ENCODE data around the gene SLC35B4. TPM values are rescaled to one million over a fixed set of nuclear protein-coding genes. Genes with fewer than 3 reads are reported as not detected.
A peak's percentile ranks its signal among the peaks of the same experiment; 100 is the strongest.

SLC35B4 gene
- polyA plus RNA-seq, 1 experiment: 25.1 TPM

DNA sequence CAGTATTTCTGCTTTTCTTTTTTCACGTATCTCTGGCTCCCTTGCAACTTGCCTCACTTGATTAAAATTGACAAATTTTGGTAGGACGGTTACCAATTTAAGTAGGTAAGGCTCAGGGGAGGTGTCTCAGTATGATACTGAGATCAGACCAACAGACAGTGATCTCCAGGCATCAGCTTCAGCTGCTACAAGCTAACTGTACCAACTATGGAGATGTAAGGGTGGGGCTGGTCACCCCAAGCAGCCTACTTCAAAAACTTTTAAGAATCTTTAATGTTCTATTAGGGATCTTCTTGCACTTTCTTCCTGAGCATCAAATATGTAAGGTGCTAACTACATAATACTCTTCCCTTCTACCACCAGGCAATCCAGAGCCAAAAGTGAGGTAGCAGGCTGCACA lies 26.9 kb downstream of the SLC35B4 start:
- no peak overlapping the region for H3K4me3 ChIP-seq (ENCODE audit: low read depth, low read length)
- ChIA-PET POLR2A (no interaction called here), CTCF (interaction anchor here (0.7 kb wide), 1 partner anchor 9 kb away, joined by 3 read pairs; no protein-coding TSS in a partner anchor)
- TF ChIP-seq, protein P1, sequence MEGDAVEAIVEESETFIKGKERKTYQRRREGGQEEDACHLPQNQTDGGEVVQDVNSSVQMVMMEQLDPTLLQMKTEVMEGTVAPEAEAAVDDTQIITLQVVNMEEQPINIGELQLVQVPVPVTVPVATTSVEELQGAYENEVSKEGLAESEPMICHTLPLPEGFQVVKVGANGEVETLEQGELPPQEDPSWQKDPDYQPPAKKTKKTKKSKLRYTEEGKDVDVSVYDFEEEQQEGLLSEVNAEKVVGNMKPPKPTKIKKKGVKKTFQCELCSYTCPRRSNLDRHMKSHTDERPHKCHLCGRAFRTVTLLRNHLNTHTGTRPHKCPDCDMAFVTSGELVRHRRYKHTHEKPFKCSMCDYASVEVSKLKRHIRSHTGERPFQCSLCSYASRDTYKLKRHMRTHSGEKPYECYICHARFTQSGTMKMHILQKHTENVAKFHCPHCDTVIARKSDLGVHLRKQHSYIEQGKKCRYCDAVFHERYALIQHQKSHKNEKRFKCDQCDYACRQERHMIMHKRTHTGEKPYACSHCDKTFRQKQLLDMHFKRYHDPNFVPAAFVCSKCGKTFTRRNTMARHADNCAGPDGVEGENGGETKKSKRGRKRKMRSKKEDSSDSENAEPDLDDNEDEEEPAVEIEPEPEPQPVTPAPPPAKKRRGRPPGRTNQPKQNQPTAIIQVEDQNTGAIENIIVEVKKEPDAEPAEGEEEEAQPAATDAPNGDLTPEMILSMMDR (IDR thresholded peaks at IDR 0.05; ENCODE audit: insufficient read depth, low read depth, low read length): no peak
- no peak for DNase-seq (ENCODE audit: low read depth)
- H3K36me3 ChIP-seq (ENCODE audit: control insufficient read depth, insufficient read depth, low read length): peaks cover 3% of the 10 kb centered on the region
- H3K27me3 ChIP-seq (ENCODE audit: control insufficient read depth, insufficient read depth, low read length): no peaks in the 10 kb centered on the region

DNA sequence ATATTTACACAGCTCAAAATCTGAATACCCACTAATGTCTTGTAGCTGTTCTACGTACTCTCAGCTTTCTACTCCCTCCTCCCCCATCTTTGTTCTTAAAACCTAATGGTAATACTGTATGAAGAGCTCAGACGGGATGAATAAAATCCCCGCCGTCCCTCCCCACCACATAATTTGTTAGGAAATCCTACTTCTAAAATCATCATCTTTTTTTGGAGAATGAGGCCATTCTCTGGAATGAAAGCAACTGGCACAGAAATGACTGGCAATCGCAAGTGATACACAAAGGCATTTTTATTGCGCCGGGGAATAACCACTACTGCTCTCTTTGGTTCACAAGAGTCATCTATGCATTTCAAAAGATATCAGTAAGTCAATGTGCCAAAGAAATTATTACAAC lies 27.3 kb downstream of the SLC35B4 start:
- Histone ChIP-seq H3K4me3 (ENCODE audit: low read depth, low read length) (no peak overlapping the region), H3K36me3 (ENCODE audit: control insufficient read depth, insufficient read depth, low read length) (no peaks in the 10 kb centered on the region), H3K27me3 (ENCODE audit: control insufficient read depth, insufficient read depth, low read length) (no peaks in the 10 kb centered on the region)
- TF ChIP-seq, protein P1 (IDR thresholded peaks at IDR 0.05; ENCODE audit: insufficient read depth, low read depth, low read length): no peak
- CTCF ChIA-PET: no interaction called here
- POLR2A ChIA-PET: no interaction called here
- DNase-seq (ENCODE audit: low read depth): peak; percentile 14

DNA sequence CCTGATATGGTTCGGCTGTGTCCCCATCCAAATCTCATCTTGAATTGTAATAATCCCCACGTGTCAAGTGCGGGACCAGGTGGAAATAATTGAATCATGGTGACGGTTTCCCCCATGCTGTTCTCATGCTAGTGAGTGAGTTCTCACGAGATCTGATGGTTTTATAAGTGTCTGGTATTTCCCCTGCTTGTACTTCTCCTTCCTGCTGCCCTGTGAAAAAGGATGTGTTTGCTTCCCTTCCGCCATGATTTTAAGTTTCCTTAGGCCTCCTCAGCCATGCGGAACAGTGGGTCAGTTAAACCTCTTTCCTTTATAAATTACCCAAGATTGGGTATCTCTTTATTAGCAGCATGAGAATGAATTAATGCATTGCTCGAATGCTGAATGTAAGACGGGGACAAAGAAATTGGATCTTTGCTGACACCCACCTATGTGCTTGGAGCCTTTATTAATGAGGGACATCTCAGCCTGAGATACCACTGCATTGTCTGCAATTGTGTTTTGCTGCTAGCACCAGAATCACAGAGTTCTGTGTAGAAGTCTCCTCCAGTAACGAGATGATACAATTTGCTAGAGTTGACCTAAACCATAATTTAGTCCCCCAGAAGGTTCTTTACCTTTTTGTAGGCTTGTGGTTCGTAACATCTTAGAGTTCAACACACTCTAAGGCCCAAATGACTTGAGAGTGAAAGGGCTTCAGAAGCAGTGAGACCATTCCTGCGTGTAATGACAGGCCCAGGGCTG lies 28.6 kb downstream of the SLC35B4 start:
- CTCF ChIA-PET: no interaction called here

DNA sequence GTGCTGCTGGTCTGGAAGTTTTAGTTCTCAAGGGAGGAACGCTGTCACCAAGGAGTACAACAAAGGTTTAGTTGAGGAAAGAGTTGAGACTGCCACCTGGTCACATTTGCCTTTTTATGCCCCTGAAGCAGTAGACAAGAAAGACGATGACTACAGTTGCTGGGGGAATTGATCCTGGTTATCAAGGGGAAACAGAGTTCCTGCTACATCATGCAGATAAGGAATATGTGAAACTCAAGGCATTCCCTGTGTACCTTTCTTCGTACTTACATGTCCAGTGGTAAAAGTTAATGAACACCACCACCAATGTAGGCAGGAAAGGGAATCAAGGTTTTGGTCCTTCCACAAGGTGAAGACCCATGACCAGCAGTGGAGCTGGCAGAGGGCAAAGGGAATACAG lies 31.8 kb downstream of the SLC35B4 start:
- DNase-seq (ENCODE audit: low read depth): no peak
- TF ChIP-seq, protein P1 (IDR thresholded peaks at IDR 0.05; ENCODE audit: insufficient read depth, low read depth, low read length): no peak
- ChIA-PET POLR2A (no interaction called here), CTCF (interaction anchor here (0.6 kb wide), 1 partner anchor 1378 kb away, joined by 3 read pairs; no protein-coding TSS in a partner anchor)
- H3K4me3 ChIP-seq (ENCODE audit: low read depth, low read length): no peak overlapping the region
- no peaks in the 10 kb centered on the region for H3K27me3 ChIP-seq (ENCODE audit: control insufficient read depth, insufficient read depth, low read length)
- H3K36me3 ChIP-seq (ENCODE audit: control insufficient read depth, insufficient read depth, low read length): no peaks in the 10 kb centered on the region

More for the DNA sequence above, 28.6 kb downstream of the SLC35B4 start:
- H3K36me3 ChIP-seq (ENCODE audit: control insufficient read depth, insufficient read depth, low read length): no peaks in the 10 kb centered on the region
- TF ChIP-seq, protein P1 (IDR thresholded peaks at IDR 0.05; ENCODE audit: insufficient read depth, low read depth, low read length): no peak
- no peaks in the 10 kb centered on the region for H3K27me3 ChIP-seq (ENCODE audit: control insufficient read depth, insufficient read depth, low read length)
- H3K4me3 ChIP-seq (ENCODE audit: low read depth, low read length): no peak overlapping the region
- POLR2A ChIA-PET: no interaction called here
- no peak for DNase-seq (ENCODE audit: low read depth)

DNA sequence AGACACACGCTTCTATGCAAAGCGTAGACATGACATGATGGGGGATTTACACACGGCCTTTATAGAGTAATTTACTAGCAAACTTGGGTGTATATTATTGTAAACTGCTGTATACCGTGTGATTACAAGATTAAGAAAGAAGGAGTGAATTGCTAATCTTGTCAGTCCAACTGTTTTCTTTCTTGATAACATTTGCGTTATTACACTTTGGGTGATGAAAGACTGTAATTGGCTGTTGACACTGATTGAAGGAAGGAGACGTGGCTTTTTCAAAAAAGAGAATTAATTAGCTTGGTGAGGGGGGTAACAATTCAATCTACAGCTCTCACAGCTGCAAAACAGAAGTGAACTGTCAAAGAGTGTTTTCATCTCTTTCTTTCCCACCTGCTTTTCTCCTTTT lies 32.7 kb downstream of the SLC35B4 start:
- Histone ChIP-seq H3K27me3 (ENCODE audit: control insufficient read depth, insufficient read depth, low read length) (no peaks in the 10 kb centered on the region), H3K36me3 (ENCODE audit: control insufficient read depth, insufficient read depth, low read length) (no peaks in the 10 kb centered on the region), H3K4me3 (ENCODE audit: low read depth, low read length) (no peak overlapping the region)
- TF ChIP-seq, protein P1 (IDR thresholded peaks at IDR 0.05; ENCODE audit: insufficient read depth, low read depth, low read length): no peak
- ChIA-PET POLR2A (no interaction called here), CTCF (interaction anchor here (1.1 to 1.7 kb wide), 2 partner anchors 9 to 41 kb away, joined by 3 to 5 read pairs; no protein-coding TSS in a partner anchor)
- no peak for DNase-seq (ENCODE audit: low read depth)
